Cardiac atrium fibroblast (primary cell): ENCODE results near the gene TPSG1. TPM values are rescaled to one million over a fixed set of nuclear protein-coding genes. Genes with fewer than 3 reads are reported as not detected.

Experiments used
- total RNA-seq: library from RNA; depleted of rRNA; stranded (reverse); fragments of >200 nt; gene quantifications from 2 replicates; pipeline ENCODE4 v1.2.3, GENCODE V29; 2015

Gene TPSG1
- not detected in 2 replicates for total RNA-seq

DNA sequence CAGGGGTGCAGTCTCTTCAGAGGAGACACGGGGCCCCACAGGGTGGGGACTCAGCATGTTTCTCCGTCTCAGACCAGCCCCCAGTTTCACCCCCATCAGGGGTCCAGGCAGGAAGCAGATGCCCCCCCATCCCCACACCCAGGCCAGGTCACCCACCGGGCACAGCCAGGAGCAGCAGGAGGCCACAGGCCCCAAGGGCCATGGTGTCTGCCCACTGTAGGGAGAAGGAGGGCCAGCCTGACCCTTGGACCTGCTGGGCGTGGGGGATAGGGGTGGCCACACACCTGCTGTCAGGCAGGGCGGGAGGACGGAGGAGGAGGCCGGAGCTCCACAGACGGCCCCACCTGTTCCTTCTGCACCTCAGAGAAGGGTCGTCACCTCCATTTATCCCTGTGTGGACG is at the start of gene TPSG1:
TSS of gene TPSG1 (minus strand) at position 218 of the 401 bp plus-strand sequence. CDS start at position 202, 16 bp downstream.

DNA sequence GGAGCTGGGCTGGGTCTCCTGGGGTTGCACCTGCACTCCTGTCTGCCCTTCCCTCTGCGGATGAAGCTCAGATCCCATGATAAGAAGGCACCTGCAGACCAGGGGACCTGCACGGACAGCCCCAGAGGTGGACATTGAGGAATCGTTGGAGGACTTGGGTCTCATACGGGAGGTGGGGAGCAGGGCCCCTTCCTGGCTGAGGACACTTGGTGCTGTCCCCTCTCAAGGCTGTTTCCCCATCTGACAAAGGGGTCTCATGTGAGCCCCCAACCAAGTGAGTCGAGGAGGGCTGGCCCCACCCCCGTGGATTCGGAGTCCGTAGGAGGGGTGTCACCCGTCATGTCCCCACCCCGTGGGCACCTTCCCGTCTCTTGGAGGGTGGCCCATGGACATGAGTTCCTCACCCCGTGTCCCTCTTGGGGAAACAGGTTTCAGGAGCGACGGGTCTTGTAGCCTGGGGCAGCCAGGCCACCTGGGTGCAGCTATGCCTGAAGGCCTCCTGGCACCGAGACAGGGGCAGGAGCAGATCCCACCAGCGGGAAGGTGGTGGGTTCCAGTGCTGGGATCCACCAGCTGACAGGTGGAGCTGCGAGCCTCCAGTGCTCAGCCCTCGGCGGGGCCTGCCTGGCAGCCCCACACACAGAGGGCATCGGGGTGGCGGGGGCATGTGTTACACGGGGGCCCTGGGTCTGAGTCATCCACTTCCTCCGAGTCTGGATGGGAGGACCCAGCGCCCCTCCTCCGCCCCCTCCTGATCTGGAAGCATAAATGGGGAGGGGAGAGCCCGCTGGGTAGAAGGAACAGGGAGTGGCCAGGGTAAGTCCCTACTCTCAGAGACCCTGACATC is 30.4 kb upstream of the TPSG1 start, which contains the start of gene TPSD1:
TSS of gene TPSD1 (plus strand) at position 794 of the 847 bp plus-strand sequence. CDS start 212 bp downstream, outside the sequence.

GRCh38 chr16:1240436-1240835 is 15.4 kb upstream of the TPSG1 start, which contains the start of gene TPSAB1:
Gene TPSAB1, plus strand, starts transcription at chr16:1240705. Its CDS starts 234 bp downstream, at chr16:1240939.

DNA sequence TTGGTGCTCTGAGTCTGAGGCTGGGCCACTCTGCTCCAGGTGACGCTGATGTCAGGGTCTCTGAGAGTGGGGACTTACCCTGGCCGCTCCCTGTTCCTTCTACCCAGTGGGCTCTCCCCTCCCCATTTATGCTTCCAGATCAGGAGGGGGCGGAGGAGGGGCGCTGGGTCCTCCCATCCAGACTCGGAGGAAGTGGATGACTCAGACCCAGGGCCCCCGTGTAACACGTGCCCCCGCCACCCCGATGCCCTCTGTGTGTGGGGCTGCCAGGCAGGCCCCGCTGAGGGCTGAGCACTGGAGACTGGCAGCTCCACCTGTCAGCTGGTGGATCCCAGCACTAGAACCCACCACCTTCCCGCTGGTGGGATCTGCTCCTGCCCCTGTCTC is 5.0 kb upstream of the TPSG1 start, which contains the start of gene TPSB2:
TSS of gene TPSB2 (minus strand) at position 101 of the 387 bp plus-strand sequence. CDS start 233 bp downstream, outside the sequence.

Other genes starting within 250 kb of the TPSG1 start
- gene SOX8, start 243.5 kb downstream of the TPSG1 start, total RNA-seq: 2.8 and 5.4 TPM in 2 replicates
- gene SSTR5, start 152.5 kb downstream of the TPSG1 start, total RNA-seq: 1.4 TPM in 1 of 2 replicates, not detected in the other
- not detected in 2 replicates for gene C1QTNF8, start 129.0 kb downstream of the TPSG1 start, total RNA-seq
- gene CACNA1H, start 72.2 kb downstream of the TPSG1 start, total RNA-seq: 0.81 and 1.1 TPM in 2 replicates
- gene TPSB2, start 4.9 kb upstream of the TPSG1 start, total RNA-seq: not detected in 2 replicates
- gene TPSAB1, start 15.4 kb upstream of the TPSG1 start, total RNA-seq: not detected in 2 replicates
- gene TPSD1, start 30.8 kb upstream of the TPSG1 start, total RNA-seq: not detected in 2 replicates
- 38.5 and 48.8 TPM in 2 replicates for gene UBE2I, start 84.4 kb upstream of the TPSG1 start, total RNA-seq
- 1.8 and 4.7 TPM in 2 replicates for gene BAIAP3, start 108.4 kb upstream of the TPSG1 start, total RNA-seq
- 63.0 and 88.6 TPM in 2 replicates for gene TSR3, start 126.6 kb upstream of the TPSG1 start, total RNA-seq
- 67.3 and 73.7 TPM in 2 replicates for gene GNPTG, start 126.7 kb upstream of the TPSG1 start, total RNA-seq
- gene UNKL, start 189.4 kb upstream of the TPSG1 start, total RNA-seq: 23.3 and 27.6 TPM in 2 replicates
- gene UQCC4, start 195.5 kb upstream of the TPSG1 start, total RNA-seq: 15.2 and 18.0 TPM in 2 replicates
- gene PERCC1, start 205.8 kb upstream of the TPSG1 start, total RNA-seq: not detected in 2 replicates
- not detected in 2 replicates for gene CCDC154, start 219.3 kb upstream of the TPSG1 start, total RNA-seq
- 33.6 and 39.5 TPM in 2 replicates for gene CLCN7, start 249.8 kb upstream of the TPSG1 start, total RNA-seq